Transverse colon (tissue), 4 donors: ENCODE results near the gene ABHD15.

Experiments used
- CTCF ChIP-seq, 5 experiments: fragments of 200-600 bp in 3 of 5; fragments of 450-650 bp in 2 of 5; sonication (generic) in 3 of 5; IDR thresholded peaks; 1 replicate in 2 of 5; 2 replicates in 3 of 5; pipeline ENCODE4 v1.5.1; 2016 to 2017; ENCODE audit warnings: antibody characterized with exemption in 5 of 5, inconsistent platforms in 3 of 5, mild to moderate bottlenecking in 2 of 5, moderate library complexity in 1 of 5
- POLR2AphosphoS5 ChIP-seq, 3 donors: sonication (generic); formaldehyde crosslinking; IDR thresholded peaks; one replicate each; pipeline ENCODE4 v1.6.1; 2016; ENCODE audit warnings: antibody characterized with exemption in 3 of 3

GRCh38 chr17:29555840-29556239 lies 11.0 kb downstream of the ABHD15 start:
- no peak for TF ChIP-seq CTCF (IDR thresholded peaks at IDR 0.05)
- no peak for TF ChIP-seq POLR2AphosphoS5 (IDR thresholded peaks at IDR 0.05)
